ENCODE data around the gene CFAP97D1.
"Not testable (repeated sequence)": the region's sequence is repeated elsewhere in the genome, so short reads cannot be mapped to it uniquely, and the experiment has no call there.

The CFAP97D1 gene

GRCh38 chr17:43792668-43793067 lies 12.4 kb downstream of the CFAP97D1 start:
- not testable (repeated sequence) for DNase-seq

- DNase-seq, result not testable (repeated sequence)
Measured at GRCh38 chr17:43798024-43798423, 17.8 kb downstream of the CFAP97D1 start.

GRCh38 chr17:43799047-43799446 lies 18.8 kb downstream of the CFAP97D1 start:
- DNase-seq, result no peak

GRCh38 chr17:43800736-43801135 lies 20.5 kb downstream of the CFAP97D1 start:
- DNase-seq, result peak in 8 of 56 donors; percentile 6 to 34 (median 20)

GRCh38 chr17:43801844-43802243 lies 21.6 kb downstream of the CFAP97D1 start:
- no peak for DNase-seq

GRCh38 chr17:43803758-43804157 lies 23.5 kb downstream of the CFAP97D1 start:
- no peak for DNase-seq

GRCh38 chr17:43805117-43805516 lies 24.9 kb downstream of the CFAP97D1 start:
- no peak for DNase-seq

- DNase-seq, result no peak
Measured at GRCh38 chr17:43808076-43808475, 27.8 kb downstream of the CFAP97D1 start.

- no peak for DNase-seq
Measured at GRCh38 chr17:43809121-43809520, 28.9 kb downstream of the CFAP97D1 start.

GRCh38 chr17:43810226-43810715 lies 30.0 kb downstream of the CFAP97D1 start:
- DNase-seq, result no peak

- DNase-seq, result no peak
Measured at GRCh38 chr17:43810823-43811222, 30.6 kb downstream of the CFAP97D1 start.

GRCh38 chr17:43812396-43813265 lies 32.4 kb downstream of the CFAP97D1 start:
- no peak for DNase-seq

- no peak for DNase-seq
Measured at GRCh38 chr17:43813386-43813785, 33.2 kb downstream of the CFAP97D1 start.

- DNase-seq, result no peak
Measured at GRCh38 chr17:43814026-43814425, 33.8 kb downstream of the CFAP97D1 start.

- DNase-seq, result no peak
Measured at GRCh38 chr17:43814714-43815113, 34.5 kb downstream of the CFAP97D1 start.

- DNase-seq, result no peak
Measured at GRCh38 chr17:43816336-43817320, 36.4 kb downstream of the CFAP97D1 start.

- no peak for DNase-seq
Measured at GRCh38 chr17:43817826-43818225, 37.6 kb downstream of the CFAP97D1 start.

- no peak for DNase-seq
Measured at GRCh38 chr17:43818966-43819365, 38.7 kb downstream of the CFAP97D1 start.

- no peak for DNase-seq
Measured at GRCh38 chr17:43820759-43821158, 40.5 kb downstream of the CFAP97D1 start.

- no peak for DNase-seq
Measured at GRCh38 chr17:43822570-43823190, 42.4 kb downstream of the CFAP97D1 start.

GRCh38 chr17:43823350-43824084 lies 43.3 kb downstream of the CFAP97D1 start:
- DNase-seq, result peak in 1 of 56 donors; percentile 2

All from nucleus accumbens (tissue), 56 donors.